ENCODE measurements around the gene TRIM29.

TRIM29 gene, protein sequence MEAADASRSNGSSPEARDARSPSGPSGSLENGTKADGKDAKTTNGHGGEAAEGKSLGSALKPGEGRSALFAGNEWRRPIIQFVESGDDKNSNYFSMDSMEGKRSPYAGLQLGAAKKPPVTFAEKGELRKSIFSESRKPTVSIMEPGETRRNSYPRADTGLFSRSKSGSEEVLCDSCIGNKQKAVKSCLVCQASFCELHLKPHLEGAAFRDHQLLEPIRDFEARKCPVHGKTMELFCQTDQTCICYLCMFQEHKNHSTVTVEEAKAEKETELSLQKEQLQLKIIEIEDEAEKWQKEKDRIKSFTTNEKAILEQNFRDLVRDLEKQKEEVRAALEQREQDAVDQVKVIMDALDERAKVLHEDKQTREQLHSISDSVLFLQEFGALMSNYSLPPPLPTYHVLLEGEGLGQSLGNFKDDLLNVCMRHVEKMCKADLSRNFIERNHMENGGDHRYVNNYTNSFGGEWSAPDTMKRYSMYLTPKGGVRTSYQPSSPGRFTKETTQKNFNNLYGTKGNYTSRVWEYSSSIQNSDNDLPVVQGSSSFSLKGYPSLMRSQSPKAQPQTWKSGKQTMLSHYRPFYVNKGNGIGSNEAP

DNA sequence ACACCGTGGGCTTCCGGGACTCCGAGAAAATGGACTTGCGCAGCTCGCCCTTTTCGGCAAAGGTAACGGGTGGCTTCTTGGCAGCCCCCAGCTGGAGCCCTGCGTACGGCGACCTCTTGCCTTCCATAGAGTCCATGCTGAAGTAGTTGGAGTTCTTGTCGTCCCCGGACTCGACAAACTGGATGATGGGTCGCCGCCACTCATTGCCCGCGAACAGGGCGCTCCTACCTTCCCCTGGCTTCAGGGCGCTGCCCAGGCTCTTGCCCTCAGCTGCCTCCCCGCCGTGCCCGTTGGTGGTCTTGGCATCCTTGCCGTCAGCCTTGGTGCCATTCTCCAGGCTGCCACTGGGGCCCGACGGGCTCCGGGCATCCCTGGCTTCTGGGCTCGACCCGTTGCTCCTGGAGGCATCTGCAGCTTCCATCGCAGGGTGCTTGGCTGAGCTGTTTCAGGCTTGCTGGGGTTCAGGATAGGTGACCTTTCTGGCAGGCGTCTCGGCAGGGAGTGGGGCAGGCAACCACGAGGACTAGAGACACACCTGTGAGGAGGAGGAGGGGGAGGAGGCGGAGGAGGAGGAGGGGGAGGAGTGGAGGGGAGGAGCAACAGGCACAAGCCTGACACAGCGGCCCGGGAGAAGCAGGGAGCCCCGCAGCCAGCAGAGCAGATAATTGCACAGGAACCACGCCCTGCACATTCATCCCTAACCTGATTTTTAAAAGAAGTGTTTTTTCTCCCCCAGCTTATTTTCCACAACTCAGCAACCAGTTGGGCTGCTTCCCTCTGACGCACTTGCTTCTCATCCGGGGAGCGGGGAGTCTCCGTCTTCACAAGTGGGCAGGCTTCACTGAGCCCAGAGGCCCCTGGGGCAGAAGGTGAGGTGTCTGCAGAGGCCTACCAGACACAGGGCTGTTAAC lies at the start of gene TRIM29:
Gene TRIM29, minus strand, starts transcription at position 503 of the 911 bp plus-strand sequence. Its CDS starts 82 bp downstream, at position 421.
- H3K4me1 ChIP-seq (ENCODE audit: control insufficient read depth, low read length): no peaks in the 10 kb centered on the region
- no peaks in the 10 kb centered on the region for H3K9me2 ChIP-seq (replicated peaks; ENCODE audit: control insufficient read depth, low read length)
- no peaks in the 10 kb centered on the region for H3K79me2 ChIP-seq (ENCODE audit: control insufficient read depth, low read length)
- no peaks in the 10 kb centered on the region for H3K36me3 ChIP-seq (ENCODE audit: control insufficient read depth, low read length)
- H3K9me3 ChIP-seq (ENCODE audit: control insufficient read depth, insufficient read depth, low read length): no peaks in the 10 kb centered on the region
- H3F3A ChIP-seq (ENCODE audit: control insufficient read depth, insufficient read depth): no peaks in the 10 kb centered on the region
- peaks cover 16% of the 10 kb centered on the region for H3K27me3 ChIP-seq (ENCODE audit: control insufficient read depth, low read length)
- no peak within 1 kb of the TSS for H3K4me2 ChIP-seq (ENCODE audit: low read length)
- no peaks in the 10 kb centered on the region for H4K20me1 ChIP-seq (ENCODE audit: control insufficient read depth, insufficient read depth, low read depth, low read length)
- no peak within 1 kb of the TSS for H3K4me3 ChIP-seq (ENCODE audit: low read length)
- TF ChIP-seq, protein P1, sequence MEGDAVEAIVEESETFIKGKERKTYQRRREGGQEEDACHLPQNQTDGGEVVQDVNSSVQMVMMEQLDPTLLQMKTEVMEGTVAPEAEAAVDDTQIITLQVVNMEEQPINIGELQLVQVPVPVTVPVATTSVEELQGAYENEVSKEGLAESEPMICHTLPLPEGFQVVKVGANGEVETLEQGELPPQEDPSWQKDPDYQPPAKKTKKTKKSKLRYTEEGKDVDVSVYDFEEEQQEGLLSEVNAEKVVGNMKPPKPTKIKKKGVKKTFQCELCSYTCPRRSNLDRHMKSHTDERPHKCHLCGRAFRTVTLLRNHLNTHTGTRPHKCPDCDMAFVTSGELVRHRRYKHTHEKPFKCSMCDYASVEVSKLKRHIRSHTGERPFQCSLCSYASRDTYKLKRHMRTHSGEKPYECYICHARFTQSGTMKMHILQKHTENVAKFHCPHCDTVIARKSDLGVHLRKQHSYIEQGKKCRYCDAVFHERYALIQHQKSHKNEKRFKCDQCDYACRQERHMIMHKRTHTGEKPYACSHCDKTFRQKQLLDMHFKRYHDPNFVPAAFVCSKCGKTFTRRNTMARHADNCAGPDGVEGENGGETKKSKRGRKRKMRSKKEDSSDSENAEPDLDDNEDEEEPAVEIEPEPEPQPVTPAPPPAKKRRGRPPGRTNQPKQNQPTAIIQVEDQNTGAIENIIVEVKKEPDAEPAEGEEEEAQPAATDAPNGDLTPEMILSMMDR (IDR thresholded peaks at IDR 0.05; ENCODE audit: low read depth, low read length, poor library complexity, severe bottlenecking): no peak
- no peak for TF ChIP-seq EZH2phosphoT487 (IDR thresholded peaks at IDR 0.05; ENCODE audit: borderline replicate concordance, low read length)
- H3K27ac ChIP-seq (ENCODE audit: low read depth, low read length): no peak within 1 kb of the TSS

DNA sequence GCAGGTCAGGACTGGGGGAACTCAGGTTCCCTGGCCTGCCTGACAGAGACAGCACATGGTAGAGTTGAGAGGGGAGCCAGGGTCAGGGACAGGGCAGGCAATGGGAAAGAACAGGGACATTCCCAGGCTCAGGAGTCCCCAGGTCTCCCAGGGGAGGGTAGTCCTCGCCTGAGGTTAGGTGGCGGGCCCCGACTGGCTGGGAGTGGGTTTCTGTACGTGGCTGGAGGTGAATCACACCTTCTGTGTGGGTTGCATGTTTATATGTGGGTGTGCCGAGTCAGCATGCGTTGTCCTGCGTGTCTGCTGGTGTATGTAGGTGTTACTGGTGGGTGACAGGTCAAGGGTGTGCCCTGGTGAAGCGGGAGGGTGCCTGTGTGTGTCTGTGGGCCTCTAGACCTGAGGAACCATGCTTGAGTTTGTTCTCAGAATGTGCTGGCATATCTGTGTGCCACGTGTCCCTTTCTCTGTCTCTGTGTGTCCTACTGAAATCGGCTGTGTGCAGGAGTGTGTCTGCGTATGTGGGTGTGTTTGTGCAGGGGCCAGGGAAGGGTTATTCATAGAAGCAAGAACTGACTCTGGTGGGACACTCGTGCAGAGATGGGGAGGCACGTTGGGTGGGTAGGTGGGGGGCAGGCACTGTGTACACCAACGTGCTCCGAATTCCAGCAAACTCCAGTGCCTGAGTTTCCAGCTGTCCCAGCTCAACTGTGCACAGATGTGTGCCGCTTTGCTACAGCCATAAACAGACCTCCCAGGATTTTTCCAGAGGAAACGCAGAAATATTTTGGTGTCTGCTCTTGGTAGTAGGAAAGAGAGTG lies 49.1 kb upstream of the TRIM29 start:
- no peaks in the 10 kb centered on the region for H3K4me1 ChIP-seq (ENCODE audit: control insufficient read depth, low read length)
- no peaks in the 10 kb centered on the region for H3K36me3 ChIP-seq (ENCODE audit: control insufficient read depth, low read length)
- H3K79me2 ChIP-seq (ENCODE audit: control insufficient read depth, low read length): no peaks in the 10 kb centered on the region
- H3F3A ChIP-seq (ENCODE audit: control insufficient read depth, insufficient read depth): no peaks in the 10 kb centered on the region
- TF ChIP-seq EZH2phosphoT487 (IDR thresholded peaks at IDR 0.05; ENCODE audit: borderline replicate concordance, low read length): no peak
- TF ChIP-seq, protein P1 (IDR thresholded peaks at IDR 0.05; ENCODE audit: low read depth, low read length, poor library complexity, severe bottlenecking): no peak
- H3K9me3 ChIP-seq (ENCODE audit: control insufficient read depth, insufficient read depth, low read length): no peaks in the 10 kb centered on the region
- no peak overlapping the region for H3K4me2 ChIP-seq (ENCODE audit: low read length)
- H3K9me2 ChIP-seq (replicated peaks; ENCODE audit: control insufficient read depth, low read length): no peaks in the 10 kb centered on the region
- H3K4me3 ChIP-seq (ENCODE audit: low read length): no peak overlapping the region
- peaks cover 4% of the 10 kb centered on the region; the same call in 1 of the 2 replicates for H4K20me1 ChIP-seq (ENCODE audit: control insufficient read depth, insufficient read depth, low read depth, low read length)
- H3K27me3 ChIP-seq (ENCODE audit: control insufficient read depth, low read length): peaks cover 32% of the 10 kb centered on the region
- no peak overlapping the region for H3K27ac ChIP-seq (ENCODE audit: low read depth, low read length)

DNA sequence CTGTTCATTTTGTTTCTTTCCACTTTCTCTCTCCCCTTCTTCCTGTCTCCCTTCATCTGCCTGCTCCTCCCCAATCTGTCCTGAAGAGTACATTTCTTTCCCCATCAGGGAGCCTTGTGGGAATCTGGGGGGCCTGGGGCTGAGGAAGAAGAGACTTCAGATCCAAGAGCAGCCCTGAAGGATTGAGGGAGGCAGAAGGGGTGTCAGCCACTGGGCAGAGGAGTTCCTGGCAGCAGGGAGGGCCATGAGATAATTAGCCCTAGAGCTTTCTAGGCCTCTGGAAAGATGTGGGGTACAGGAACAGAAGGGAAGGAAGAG lies 48.5 kb upstream of the TRIM29 start:
- Histone ChIP-seq H3K27ac (ENCODE audit: low read depth, low read length) (no peak overlapping the region), H3K4me2 (ENCODE audit: low read length) (no peak overlapping the region)
- no peak for TF ChIP-seq EZH2phosphoT487 (IDR thresholded peaks at IDR 0.05; ENCODE audit: borderline replicate concordance, low read length)
- TF ChIP-seq, protein P1 (IDR thresholded peaks at IDR 0.05; ENCODE audit: low read depth, low read length, poor library complexity, severe bottlenecking): no peak

More for the DNA sequence above, 48.5 kb upstream of the TRIM29 start:
- no peaks in the 10 kb centered on the region for H3K9me2 ChIP-seq (replicated peaks; ENCODE audit: control insufficient read depth, low read length)
- H4K20me1 ChIP-seq (ENCODE audit: control insufficient read depth, insufficient read depth, low read depth, low read length): peaks cover 4% of the 10 kb centered on the region; the same call in 1 of the 2 replicates
- no peak overlapping the region for H3K4me3 ChIP-seq (ENCODE audit: low read length)
- no peaks in the 10 kb centered on the region for H3F3A ChIP-seq (ENCODE audit: control insufficient read depth, insufficient read depth)
- H3K36me3 ChIP-seq (ENCODE audit: control insufficient read depth, low read length): no peaks in the 10 kb centered on the region
- H3K9me3 ChIP-seq (ENCODE audit: control insufficient read depth, insufficient read depth, low read length): no peaks in the 10 kb centered on the region
- H3K79me2 ChIP-seq (ENCODE audit: control insufficient read depth, low read length): no peaks in the 10 kb centered on the region
- peaks cover 32% of the 10 kb centered on the region for H3K27me3 ChIP-seq (ENCODE audit: control insufficient read depth, low read length)
- H3K4me1 ChIP-seq (ENCODE audit: control insufficient read depth, low read length): no peaks in the 10 kb centered on the region

Measured in DOHH2 (cell line).